Endothelial cell (in vitro differentiated cells): ENCODE data around the gene CARD9. TPM values are rescaled to one million over a fixed set of nuclear protein-coding genes. Genes with fewer than 3 reads are reported as not detected.
A peak's percentile ranks its signal among the peaks of the same experiment; 100 is the strongest.

Source experiments
- DNase-seq: peaks from one replicate; pipeline ENCODE4 v3.0.0; 2021; ENCODE audit warnings: low spot score
- H3K27ac Mint-ChIP-seq: one replicate; pipeline ENCODE4 v1.8.0; 2021; ENCODE audit warnings: mixed read lengths, inconsistent platforms; ENCODE audit not compliant: unreplicated experiment
- H3K27me3 Mint-ChIP-seq: one replicate; pipeline ENCODE4 v1.8.0; 2021; ENCODE audit warnings: mild to moderate bottlenecking, moderate library complexity, mixed read lengths, inconsistent platforms; ENCODE audit not compliant: unreplicated experiment
- H3K36me3 Mint-ChIP-seq: one replicate; pipeline ENCODE4 v1.8.0; 2021; ENCODE audit warnings: mild to moderate bottlenecking, low read depth, mixed read lengths, inconsistent platforms; ENCODE audit not compliant: unreplicated experiment
- H3K4me1 Mint-ChIP-seq: one replicate; pipeline ENCODE4 v1.8.0; 2021; ENCODE audit warnings: mild to moderate bottlenecking, mixed read lengths, inconsistent platforms; ENCODE audit not compliant: unreplicated experiment
- H3K4me3 Mint-ChIP-seq: one replicate; pipeline ENCODE4 v1.8.0; 2021; ENCODE audit warnings: mild to moderate bottlenecking, mixed read lengths, inconsistent platforms; ENCODE audit not compliant: unreplicated experiment
- H3K9me3 Mint-ChIP-seq: one replicate; pipeline ENCODE4 v1.8.0; 2021; ENCODE audit warnings: mixed read lengths, inconsistent platforms; ENCODE audit not compliant: unreplicated experiment
- total RNA-seq: library from RNA; stranded (reverse); fragmentation: NEBNext Ultra II Directional; extraction: Animal tissue kit (Norgen Biotek cat#: 25700); gene quantifications from one replicate; pipeline ENCODE4 v1.2.1, GENCODE V29; 2021; ENCODE audit not compliant: unreplicated experiment
- TF ChIP-seq, protein P1 (sequence below): fragments of 200-600 bp; sonication (generic); IDR thresholded peaks from one replicate; pipeline ENCODE4 v1.5.0; 2021; ENCODE audit warnings: antibody characterized with exemption; ENCODE audit not compliant: unreplicated experiment

Gene CARD9
- total RNA-seq, 1 donor from 2014 or later: 0.41 TPM

DNA sequence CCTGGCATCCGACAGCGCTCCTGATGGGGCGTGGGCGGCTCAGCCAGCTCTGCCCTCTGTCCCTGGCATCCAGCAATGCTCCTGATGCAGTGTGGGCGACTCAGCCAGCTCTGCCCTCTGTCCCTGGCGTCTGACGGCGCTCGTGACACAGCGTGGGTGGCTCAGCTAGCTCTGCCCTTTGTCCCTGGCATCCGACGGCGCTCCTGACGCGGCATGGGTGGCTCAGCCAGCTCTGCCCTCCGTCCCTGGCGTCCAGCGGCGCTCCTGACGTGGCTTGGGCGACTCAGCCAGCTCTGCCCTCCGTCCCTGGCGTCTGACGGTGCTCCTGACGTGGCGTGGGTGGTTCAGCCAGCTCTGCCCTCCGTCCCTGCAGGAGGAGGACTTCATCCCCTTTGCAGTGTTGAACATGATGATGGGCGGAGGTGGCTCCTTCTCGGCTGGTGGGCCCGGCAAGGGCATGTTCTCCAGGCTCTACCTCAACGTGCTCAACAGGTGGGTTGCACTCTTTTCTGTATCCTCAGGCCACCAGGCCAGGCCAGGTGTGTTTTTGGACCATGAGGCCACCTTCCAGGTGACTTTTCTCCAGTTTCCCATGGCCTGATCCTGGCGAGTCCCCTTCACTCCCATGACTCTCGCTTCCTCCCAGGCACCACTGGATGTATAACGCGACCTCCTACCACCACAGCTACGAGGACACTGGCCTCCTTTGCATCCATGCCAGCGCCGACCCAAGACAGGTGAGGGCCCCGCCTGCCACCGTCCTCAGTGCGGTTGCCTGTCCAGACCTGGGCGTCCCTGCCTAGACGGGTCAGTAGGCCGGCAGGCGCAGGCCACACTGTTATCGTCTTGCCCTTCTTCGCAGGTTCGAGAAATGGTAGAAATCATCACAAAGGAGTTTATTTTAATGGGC lies 45.0 kb upstream of the CARD9 start:
- no peak for DNase-seq
- H3K4me3 Mint-ChIP-seq: peak overlapping the region; percentile 39
- H3K27ac Mint-ChIP-seq: no peak overlapping the region
- H3K27me3 Mint-ChIP-seq: peaks cover 2% of the 10 kb centered on the region
- no peaks in the 10 kb centered on the region for H3K9me3 Mint-ChIP-seq
- no peaks in the 10 kb centered on the region for H3K4me1 Mint-ChIP-seq
- H3K36me3 Mint-ChIP-seq: peaks cover 37% of the 10 kb centered on the region
- TF ChIP-seq, protein P1, sequence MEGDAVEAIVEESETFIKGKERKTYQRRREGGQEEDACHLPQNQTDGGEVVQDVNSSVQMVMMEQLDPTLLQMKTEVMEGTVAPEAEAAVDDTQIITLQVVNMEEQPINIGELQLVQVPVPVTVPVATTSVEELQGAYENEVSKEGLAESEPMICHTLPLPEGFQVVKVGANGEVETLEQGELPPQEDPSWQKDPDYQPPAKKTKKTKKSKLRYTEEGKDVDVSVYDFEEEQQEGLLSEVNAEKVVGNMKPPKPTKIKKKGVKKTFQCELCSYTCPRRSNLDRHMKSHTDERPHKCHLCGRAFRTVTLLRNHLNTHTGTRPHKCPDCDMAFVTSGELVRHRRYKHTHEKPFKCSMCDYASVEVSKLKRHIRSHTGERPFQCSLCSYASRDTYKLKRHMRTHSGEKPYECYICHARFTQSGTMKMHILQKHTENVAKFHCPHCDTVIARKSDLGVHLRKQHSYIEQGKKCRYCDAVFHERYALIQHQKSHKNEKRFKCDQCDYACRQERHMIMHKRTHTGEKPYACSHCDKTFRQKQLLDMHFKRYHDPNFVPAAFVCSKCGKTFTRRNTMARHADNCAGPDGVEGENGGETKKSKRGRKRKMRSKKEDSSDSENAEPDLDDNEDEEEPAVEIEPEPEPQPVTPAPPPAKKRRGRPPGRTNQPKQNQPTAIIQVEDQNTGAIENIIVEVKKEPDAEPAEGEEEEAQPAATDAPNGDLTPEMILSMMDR: no peak

- DNase-seq: no peak
- no peak overlapping the region for H3K4me3 Mint-ChIP-seq
- H3K36me3 Mint-ChIP-seq: peaks cover 39% of the 10 kb centered on the region
- H3K9me3 Mint-ChIP-seq: no peaks in the 10 kb centered on the region
- TF ChIP-seq, protein P1: no peak
- H3K27me3 Mint-ChIP-seq: peaks cover 2% of the 10 kb centered on the region
- H3K27ac Mint-ChIP-seq: no peak overlapping the region
- peaks cover 3% of the 10 kb centered on the region for H3K4me1 Mint-ChIP-seq
Measured at GRCh38 chr9:136416914-136417313, 43.4 kb upstream of the CARD9 start.

DNA sequence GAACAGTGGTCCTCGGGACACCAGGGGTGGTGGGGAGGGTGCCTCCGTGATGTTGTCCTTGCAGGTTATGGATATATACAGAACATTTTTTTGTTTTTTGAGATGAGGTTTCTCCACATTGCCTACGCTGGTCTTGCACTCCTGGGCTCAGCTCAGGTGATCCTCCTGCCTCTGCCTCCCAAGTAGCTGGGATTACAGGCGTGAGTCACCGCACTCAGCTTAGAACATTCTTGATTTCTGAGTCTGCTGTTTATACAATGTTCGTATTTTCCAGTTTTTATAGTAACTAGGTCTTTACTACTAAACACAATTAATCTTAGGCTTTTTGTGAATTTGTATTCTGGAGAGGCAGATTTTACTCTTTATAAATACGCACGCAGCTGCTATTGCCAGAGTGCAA lies 43.0 kb upstream of the CARD9 start:
- no peak overlapping the region for H3K4me3 Mint-ChIP-seq
- H3K27me3 Mint-ChIP-seq: peaks cover 2% of the 10 kb centered on the region
- H3K27ac Mint-ChIP-seq: no peak overlapping the region
- TF ChIP-seq, protein P1: no peak
- no peaks in the 10 kb centered on the region for H3K9me3 Mint-ChIP-seq
- peaks cover 6% of the 10 kb centered on the region for H3K4me1 Mint-ChIP-seq
- no peak for DNase-seq
- peaks cover 41% of the 10 kb centered on the region for H3K36me3 Mint-ChIP-seq

- peaks cover 41% of the 10 kb centered on the region for H3K36me3 Mint-ChIP-seq
- H3K27me3 Mint-ChIP-seq: peaks cover 12% of the 10 kb centered on the region
- H3K27ac Mint-ChIP-seq: no peak overlapping the region
- TF ChIP-seq, protein P1: no peak
- DNase-seq: no peak
- H3K4me1 Mint-ChIP-seq: peaks cover 27% of the 10 kb centered on the region
- no peaks in the 10 kb centered on the region for H3K9me3 Mint-ChIP-seq
- H3K4me3 Mint-ChIP-seq: no peak overlapping the region
Measured at GRCh38 chr9:136412962-136413361, 39.5 kb upstream of the CARD9 start.

DNA sequence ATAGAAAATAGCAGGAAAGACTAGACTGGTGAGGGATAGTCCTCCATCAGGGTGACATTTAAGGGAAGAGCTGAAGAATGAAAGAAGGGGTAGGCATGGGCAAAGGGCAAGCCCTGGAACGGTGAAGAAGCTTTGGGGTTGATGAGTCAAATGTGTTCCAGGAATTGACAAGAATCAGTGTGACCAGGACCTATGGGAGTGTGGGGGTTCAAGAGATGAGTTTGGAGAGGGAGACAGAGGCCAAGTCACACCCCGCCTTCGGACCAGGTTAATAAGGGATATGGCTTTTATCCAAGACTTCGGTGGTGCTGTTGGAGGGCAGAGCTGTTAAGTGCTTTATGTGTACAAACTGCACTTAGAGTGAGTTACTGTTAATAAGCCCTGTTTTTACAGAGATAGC lies 37.9 kb upstream of the CARD9 start:
- DNase-seq: no peak
- Mint-ChIP-seq H3K4me1 (peaks cover 27% of the 10 kb centered on the region), H3K9me3 (no peaks in the 10 kb centered on the region), H3K27me3 (peaks cover 12% of the 10 kb centered on the region), H3K36me3 (peaks cover 36% of the 10 kb centered on the region), H3K4me3 (peak overlapping the region; percentile 98), H3K27ac (peak overlapping the region; percentile 92)
- TF ChIP-seq, protein P1: no peak
